Embryonic facial prominence (tissue), 1 donor: ENCODE measurements around the gene ZNF648.
"Not testable (repeated sequence)": the region's sequence is repeated elsewhere in the genome, so short reads cannot be mapped to it uniquely, and the experiment has no call there.

Experiments used
- DNase-seq: peaks from one replicate; pipeline ENCODE4 v3.0.0-alpha.2; 2016; ENCODE audit errors: extremely low spot score

The ZNF648 gene, protein sequence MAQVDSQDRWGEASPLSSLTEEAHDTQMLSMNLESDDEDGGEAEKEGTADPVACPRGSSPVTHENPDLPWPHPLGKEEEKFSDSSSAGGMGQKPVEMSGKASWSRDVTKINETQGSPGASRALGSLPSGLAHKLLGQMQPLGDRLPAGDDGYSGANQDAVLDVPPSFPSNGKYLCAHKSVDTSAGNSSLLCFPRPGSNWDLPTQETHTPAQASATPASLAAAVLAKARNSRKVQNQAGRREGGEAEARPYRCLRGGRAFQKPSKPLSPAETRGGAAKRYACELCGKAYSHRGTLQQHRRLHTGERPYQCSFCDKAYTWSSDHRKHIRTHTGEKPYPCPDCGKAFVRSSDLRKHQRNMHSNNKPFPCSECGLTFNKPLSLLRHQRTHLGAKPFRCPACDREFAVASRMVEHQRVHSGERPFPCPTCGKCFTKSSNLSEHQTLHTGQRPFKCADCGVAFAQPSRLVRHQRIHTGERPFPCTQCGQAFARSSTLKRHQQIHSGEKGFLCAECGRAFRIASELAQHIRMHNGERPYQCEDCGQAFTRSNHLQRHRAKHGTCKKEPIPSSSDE

DNA sequence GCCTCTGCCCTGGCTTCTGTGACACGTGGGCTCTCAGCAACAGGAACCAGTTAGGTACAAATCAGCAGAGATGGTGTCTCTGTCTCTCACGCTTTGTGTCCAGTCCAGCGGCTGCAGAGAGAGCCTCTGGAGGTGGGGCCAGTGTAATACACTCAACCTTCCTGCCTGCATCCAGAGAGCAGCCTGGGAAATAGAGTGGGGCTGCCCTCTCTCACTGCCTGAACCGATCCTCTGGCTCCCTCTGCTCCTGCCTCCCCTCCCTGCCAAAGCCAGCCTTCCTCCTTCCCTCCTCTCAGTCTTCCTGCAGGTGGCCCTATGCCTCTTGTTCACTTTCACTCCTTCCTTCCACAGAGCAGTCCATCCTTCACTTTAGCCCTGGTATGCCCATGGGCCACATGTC lies at the start of gene ZNF648:
Gene ZNF648, minus strand, starts transcription at position 119 of the 400 bp plus-strand sequence. CDS start 3,702 bp downstream, outside the sequence.
- no peak for DNase-seq

DNA sequence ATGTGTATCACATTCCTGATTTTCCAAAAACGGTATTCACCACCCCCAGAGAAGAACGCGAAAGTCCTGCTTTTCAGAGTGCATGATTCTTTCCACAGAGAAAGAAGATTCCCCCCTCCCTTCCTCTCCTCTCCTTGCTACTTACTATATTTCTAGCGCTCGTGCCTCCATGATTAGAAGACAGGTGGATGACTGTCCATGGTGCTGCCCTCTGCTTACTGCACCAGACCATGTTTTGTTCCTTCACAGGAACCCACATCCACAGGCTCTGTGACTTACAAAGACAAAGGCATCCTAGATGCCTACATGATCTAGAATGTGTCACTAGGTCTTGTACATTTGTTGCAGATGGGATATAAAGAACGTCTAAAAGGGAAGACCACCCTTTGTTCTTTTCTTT lies 49.1 kb upstream of the ZNF648 start:
- DNase-seq = no peak

DNA sequence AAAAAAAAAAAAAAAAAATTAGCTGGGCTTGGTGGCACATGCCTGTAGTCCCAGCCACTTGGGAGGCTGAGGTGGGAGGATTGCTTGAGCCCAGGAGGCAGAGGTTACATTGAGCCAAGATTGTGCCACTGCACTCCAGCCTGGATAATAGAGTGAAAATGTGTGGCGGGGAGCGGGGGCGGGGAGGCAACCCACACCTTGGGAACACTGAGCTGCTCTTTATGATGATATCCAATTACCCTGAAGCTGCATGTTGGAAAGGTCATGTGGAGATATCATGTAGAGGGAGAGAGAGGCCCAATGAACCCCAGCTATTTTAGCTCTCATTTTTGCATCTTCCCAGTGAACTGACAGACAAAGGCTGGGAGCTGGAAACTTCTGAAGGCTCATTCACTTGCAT lies 48.3 kb upstream of the ZNF648 start:
- DNase-seq = no peak

DNA sequence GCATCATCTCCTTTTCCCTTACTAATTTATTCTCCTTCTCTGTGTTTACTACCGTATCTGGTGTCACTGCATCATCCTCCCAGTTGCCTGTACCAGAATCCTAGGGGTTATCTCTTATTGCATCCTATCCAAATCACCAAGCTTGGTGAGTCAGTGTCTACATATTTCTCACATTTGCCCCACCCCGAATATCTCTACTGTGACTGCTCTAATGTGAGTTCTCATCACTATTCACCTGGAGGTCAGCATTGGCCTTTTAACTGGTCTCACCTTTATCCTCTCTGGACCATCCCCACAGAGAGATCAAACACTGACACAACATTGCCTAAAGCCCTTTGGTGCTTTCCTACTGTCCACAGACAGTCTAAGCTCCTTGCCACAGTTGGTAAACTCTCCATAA lies 45.7 kb upstream of the ZNF648 start:
- no peak for DNase-seq

DNA sequence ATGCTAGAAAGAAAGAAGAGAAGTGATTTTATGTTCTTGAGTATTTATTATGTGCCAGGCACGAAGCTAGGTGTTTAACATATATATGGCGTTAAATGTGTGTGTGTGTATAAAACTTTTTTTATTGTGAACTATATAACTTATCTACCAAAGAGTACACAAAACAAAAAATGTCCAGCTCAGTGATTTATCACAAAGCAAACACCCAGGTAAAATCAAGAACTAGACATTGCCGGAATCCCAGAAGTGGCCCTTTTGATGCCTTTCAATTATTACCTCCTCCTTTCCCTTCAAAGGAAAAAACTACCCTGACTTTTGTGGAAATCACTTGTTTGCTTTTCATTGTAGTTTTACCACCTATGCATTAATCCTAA lies 40.5 kb upstream of the ZNF648 start:
- DNase-seq = no peak

DNA sequence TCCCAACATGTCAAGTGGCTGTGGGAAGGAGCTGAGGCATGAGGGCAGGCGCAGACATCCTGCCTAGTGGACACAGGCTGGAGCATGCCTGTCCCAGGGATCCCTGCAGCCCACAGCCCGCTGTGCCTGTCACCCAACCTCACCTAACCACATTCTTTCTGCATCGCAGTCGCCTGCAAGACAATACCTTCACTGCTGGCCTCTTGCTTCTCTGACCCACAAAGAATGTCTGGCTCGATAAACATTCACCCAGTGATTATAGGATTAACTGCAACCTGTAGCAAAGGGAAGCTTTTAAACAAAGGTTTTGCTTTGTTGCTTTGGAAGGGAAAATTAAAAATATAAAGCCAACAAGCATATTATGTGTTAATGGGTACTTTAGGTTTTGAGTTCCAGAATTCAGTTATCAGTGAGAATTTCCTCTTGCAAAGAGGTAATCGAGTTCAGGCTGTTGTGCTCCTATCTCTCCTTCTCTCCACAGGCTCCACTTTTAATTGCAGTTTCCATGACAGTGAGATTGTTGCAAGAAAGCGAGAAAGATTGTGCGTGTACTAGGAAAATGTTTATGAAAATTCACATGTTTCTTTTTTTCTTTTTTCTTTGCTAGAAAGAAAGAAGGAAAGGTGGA lies 40.0 kb upstream of the ZNF648 start:
- DNase-seq = no peak

DNA sequence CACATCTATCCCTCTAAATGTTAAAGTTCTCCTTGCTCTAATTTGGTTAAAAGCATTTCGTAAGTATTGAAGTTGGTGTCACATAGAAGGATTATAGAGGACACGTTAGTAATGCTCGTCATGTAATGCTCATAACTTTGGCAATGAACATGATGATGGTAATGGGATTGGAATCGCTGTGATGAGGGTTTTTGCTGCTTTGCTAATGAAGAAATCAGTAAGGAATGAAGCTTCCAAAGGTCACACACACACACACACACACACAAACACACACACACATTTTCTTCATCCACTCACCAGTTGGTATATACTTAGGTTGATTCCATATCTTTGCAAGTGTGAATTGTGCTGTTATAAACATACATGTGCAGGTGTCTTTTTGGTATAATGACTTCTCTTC lies 36.8 kb upstream of the ZNF648 start:
- no peak for DNase-seq

DNA sequence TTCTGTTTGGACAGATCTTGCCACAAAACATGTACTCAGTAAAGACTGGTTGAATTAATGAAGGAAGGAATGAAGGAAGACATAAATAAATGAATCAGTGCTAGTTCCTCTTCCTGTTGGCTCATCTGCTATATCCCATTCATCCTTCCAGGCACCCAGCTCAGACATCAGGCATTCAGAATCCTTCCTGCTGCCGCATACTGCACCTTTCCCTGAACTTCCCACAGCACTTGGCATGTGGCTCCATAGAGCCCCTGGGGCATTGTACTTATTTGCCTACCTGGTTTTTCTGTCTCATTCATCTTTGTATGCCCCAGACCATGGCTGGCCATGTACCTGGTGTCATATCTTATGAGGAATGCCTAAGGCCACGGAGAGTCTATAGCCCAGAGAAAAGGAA lies 34.4 kb upstream of the ZNF648 start:
- no peak for DNase-seq

DNA sequence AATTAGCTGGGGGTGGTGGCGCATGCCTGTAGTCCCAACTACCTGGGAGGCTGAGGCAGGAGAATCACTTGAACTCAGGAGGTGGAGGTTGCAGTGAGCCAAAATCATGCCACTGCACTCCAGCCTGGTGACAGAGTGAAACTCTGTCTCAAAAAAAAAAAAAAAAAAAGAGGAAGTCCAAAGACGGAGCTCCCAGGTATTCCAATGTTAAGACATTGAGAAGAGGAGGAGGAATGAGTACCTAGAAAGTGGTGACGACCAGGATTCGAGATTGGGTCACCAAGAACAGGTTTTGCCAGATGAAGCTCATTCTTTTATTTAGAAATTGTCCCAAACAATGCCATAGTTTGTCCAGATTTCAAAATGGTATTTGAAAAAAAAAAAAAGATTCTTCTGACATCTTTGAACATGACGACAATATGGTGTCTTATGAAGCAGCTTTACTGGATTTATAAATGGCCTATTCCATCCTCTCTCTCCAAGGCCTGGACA lies 33.0 kb upstream of the ZNF648 start:
- DNase-seq = not testable (repeated sequence)

DNA sequence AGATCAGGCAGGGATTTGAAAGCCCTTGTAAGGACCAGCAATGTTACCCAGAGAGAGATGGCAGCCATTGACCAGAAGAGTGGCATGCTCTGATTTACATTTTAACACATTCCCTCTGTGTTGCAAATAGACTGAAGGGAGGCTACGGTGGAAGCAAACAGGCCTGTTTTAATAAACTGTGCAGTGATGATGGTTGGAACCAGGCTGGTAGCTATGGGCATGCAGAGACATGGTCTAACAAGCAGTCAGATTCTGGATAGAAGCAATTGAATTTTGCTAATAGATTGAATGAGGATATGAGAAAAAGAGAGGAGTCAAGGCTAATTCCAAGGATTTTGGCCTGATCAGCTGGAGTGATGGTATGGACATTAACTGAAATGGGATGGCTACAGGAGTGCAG lies 32.3 kb upstream of the ZNF648 start:
- no peak for DNase-seq

DNA sequence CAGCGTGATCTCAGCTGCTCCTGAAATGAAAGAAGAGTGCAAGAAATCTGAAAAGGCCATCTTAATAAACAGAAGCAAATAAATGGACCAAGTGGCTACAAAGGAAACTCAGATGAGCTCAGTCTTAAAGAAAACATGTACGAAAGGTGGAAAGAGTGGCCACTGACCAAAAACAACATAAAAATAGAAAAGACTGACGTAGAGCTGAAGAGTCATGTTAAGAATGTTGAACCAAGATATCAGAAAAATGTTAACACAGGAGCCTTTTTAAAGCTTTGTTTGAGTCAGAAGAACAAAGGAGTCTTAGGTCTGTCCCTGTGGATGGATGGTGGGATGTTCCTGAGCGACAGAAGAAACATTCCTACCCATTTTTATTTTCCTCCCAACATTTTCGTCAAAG lies 30.8 kb upstream of the ZNF648 start:
- no peak for DNase-seq

DNA sequence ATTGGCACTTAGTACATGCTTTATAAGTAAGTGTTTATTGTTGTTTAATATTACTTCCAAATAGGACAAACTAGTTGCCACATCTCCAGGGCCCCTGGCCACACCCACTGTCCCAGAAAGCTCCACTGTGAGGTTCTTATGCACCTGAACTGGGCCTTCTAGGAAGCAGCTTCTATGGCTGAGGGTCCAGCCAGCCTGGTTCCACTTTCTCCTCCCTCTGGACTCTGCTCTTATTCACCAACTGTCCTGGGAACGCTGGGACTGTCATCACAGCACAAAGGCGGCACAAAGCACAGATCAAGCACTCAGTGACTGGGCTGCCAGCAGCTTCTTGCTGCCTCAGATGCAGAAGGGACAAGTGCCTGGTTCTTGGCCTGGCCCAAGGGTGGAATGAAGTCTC lies 29.6 kb upstream of the ZNF648 start:
- DNase-seq = no peak

DNA sequence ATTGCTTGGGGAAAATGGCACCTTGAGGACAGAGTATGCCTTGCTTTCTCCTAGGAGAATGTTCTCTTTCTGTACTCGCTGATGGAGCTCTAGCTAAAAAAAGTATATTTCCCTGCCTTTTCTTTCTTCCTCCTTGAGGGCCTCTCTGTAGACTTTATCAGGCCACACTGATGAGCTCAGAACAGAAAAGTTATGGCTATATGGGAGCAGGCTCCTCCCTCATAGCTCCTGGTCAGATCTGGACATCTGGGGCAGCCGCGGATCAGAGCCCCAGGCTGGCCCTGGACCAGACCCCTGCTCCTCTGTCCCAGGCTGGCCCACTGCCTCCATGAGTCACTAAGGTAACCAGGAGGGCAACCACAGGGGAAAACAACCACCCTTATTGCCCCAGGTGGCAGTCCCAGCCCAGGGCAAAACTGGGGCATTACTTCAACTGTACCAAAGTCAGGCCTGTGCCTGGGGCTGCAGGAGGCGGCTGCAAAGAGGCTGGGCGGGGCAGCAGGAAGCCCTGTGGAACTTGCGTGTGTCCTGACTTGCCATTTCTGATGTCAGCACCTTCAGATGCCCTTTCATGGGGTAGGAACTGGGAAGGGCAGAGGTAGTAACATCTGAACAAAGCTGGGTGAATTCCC lies 26.3 kb upstream of the ZNF648 start:
- no peak for DNase-seq

DNA sequence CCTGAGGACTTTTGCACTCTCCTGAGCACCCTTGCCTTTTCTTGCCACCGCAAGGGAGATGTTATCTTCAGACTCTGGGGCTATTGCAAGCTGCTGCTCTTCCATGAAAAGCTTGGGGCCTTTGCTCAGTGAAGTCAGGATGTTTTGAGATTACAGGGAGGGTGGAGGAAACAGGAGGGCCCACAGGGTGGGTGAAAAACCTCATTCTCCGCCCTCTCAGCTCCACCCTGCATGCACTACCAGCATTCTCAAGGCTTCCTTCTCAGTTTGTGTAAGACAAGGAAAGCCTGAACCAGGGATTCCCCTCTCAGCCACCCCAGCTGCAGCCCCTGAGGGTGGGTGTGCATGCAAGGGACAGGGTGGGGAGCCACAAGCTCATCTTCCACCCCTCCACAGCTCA lies 25.8 kb upstream of the ZNF648 start:
- no peak for DNase-seq

DNA sequence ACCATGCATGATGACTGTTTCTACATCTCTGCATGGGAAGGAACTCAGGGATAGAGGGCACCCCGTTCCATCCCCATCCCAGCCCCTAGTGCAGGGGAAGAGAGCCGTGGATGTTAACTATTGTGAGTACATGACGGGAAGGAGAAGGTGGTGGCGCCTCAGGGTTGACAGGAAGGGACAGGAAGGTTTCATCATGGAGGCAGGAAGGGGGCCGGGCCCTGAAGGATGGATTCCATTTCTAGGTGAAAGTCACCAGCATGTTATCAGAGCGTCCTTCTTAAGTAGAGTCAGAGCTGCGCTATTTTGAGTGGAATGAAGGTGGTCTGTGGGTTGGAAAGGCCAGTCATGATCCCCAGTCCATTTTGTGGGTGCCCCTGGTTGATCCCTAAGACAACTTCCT lies 25.1 kb upstream of the ZNF648 start:
- no peak for DNase-seq

DNA sequence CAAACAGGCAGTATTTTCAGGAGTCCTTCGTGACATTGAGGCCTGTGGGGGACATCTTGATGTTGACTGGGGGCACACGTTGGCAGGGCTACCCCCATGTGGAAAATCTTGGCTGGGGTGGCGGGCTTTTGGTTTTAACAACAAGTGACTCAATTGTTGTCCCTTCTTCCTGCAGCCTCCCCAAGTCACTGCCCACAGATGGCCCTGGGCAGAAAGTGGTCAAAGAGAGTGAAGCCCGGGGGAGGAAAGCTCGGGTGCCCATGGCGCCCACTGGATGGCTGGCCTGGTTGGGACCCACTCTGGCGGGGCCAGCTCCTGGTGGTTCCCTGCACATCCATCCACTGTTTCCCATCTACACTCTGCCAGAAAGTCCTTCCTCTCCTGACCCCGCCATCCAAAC lies 24.6 kb upstream of the ZNF648 start:
- no peak for DNase-seq

DNA sequence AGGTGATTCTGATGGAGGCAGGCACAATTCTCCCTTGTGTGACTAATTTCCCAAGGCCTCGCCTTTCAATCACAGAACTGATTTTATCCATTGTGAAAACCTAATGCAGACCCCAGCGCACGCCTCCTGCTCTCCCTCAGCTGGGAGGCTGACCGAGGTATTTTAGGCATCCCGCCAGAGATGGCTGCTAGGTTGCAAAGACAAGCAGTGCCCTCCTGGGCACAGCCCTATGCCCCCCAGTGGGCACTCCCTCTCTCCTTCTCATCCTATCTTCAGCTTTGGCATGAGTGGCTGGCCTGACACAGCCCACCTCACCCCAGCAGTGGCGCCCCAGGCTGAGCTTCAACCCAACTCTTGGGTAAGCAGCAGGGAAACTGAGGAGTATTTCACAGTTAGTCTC lies 24.2 kb upstream of the ZNF648 start:
- no peak for DNase-seq

DNA sequence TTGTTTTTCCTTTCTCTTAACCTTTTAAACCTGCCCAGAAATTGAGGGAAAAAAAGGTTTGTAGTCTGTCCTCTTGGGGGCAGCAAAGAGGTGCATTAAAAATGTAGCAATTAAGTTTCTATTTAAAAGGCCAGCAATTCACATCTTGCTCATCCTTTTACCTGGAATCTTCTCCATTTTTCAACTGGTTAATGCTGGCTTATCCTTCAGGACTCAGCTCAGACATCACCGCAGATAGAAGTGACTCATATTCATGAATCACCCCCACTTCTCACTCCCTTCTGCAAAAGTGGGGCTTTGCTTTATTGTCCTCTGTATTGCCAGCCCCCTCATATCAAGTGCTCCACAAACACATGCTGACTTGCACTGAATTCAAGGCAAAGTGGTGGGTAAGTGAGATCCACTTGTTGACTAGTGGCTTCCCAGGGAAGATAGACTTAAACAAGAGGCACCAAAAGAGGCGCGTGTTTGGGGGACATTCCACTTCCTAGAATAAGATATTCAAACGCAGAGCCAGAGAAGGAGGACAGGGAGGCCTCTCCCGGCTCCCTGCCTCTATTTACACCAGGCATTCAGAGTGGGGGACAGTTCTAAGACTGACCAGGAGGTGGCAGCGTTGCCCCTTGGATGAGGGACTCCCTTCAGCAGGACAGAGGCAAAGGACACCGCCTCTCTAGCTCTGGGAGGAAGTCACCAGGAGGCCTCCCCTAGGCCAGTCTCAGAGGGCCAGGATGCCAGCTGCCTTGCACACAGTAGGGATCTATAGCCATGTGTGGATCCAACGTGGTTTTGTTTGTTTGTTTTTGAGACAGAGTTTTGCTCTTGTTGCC lies 23.2 kb upstream of the ZNF648 start:
- peak; percentile 29 for DNase-seq

DNA sequence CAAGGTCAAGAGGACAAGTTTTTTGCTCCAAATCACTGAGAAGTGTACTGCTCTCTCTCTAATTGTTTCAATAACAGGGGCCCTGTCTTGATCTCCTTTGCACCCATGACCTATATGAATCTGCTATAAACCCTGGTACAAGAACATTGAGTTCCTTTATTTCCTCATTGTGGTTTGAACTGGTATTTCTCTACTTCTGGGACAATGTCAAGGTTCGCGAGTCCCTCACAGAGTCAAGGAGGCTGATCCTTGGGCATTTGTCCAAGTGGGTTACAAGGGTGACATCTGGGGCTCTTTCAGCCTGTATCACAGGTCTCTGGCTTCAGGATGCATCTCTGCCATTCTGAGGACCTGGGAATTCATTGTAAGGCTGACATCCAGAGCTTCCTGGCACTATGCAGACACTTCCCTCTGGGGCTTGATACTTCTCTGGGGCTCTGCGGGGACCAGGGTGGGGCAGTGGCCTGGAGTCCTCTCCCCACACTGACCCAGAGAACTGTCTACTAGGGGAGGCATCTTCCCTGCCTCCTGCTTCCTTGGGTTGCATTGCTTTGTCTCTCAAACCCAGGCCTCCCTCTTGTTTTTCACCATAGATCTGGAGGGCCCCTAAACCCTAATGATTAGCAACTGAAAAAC lies 22.5 kb upstream of the ZNF648 start:
- no peak for DNase-seq

DNA sequence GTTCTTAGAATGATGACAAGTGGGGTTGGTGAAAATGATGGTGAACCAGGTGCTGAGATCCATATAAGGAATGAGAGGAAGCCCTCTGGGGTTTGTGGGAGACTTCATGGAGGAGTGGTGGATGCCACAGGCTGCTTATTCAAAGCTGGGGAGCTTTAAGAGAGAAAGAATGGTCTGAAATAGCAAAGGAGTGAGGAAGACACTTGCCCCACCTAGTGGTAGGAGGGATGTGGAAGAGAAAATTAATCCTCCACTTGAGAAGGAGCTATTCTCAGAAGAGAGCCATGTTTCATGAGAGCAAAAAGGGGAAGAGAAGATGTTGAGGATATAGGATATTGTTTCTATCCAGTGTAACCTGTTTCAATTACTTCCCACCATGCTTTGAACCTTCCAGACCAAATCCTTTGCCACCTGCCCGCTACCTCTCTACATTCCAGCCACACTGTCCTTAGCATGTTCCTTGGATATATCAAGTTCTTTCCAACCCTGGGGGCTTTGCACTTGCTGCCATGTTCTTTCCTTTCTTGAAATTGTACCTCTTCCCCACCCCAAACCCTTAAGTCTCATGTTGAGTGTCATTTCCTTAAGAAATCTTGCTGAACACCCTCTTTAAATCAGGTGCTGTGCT lies 19.6 kb upstream of the ZNF648 start:
- DNase-seq = no peak

DNA sequence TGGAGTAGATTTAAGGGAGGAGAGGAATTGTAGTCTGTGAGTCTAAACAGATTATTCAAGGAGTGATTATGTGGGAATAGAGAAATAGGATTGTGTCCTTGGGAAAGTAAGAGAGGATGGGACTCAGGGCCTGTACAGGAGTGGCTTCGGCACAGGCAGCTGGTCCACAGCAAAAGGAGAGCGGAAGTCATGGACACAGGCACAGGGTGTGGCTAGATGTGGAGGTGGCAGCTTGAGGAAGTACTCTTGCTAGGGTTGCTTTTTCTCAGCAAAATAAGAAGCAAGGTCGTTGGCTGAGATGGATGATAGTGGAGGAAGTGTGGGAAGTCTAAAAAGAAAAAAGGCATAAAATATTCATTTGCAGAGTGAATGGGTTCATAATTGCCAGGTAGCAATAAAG lies 18.5 kb upstream of the ZNF648 start:
- no peak for DNase-seq
